HG02970 (cell line): ENCODE results near the gene PRAMEF11.

Source experiments
- ATAC-seq: cut with Tn5 transposase; IDR thresholded peaks from one replicate; pipeline ENCODE4 v1.9.1; 2021; ENCODE audit warnings: mild to moderate bottlenecking, moderate library complexity, moderate number of reproducible peaks; ENCODE audit not compliant: unreplicated experiment, low FRiP score

The PRAMEF11 gene

GRCh38 chr1:12774801-12775345 is 56.3 kb downstream of the PRAMEF11 start:
- no peak for ATAC-seq
